ENCODE results near the gene APOBEC3G. TPM values are rescaled to one million over a fixed set of nuclear protein-coding genes. Genes with fewer than 3 reads are reported as not detected.

APOBEC3G gene
- total RNA-seq, 3 donors from 2014 or later = 5.7 to 6.2 (median 6.1) TPM

DNA sequence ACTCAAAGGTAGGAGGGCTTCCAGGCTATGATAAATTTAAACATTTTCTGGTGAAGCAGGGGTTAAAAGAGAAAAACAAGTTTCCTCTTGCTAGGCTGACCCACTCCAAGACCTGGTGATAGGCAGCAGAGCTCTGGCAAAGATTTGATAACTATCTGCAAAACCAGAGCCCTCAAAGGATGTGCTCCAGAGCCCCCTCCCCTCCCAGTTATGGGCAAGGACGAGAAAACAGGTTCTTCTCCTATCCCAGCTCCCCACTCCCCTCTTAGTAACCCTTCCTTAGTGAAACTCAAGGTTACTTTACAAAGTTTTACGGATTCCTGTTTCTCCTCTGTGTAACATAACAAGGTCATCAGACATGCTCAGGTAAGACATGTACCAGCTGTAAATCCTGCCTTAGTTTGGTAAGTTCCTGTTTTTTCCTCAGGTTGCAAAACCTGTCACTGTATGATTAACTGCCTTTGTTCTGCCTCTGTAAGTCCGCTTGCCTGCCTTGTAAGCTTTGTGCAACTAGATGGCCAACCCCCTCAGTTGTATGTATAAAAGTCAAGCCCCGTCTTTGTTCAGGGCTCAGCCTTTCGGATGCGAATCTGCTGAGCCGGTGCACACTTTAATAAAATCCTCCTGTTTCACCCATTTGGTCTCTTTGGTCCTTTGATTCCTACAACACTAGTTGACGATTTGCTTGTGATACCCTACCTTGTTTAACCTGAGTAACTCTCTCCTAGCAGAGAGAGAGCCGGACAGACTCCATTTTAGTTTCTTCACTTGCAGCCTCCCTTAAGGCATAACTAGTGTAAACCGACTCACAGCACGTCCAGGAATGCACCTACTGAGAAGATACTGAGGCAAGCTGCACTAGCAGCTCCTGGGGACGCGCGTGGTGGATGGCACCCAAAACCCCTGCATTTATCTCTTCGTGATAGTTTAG lies 33.8 kb downstream of the APOBEC3G start:
- Histone ChIP-seq H3K4me3 (no peak overlapping the region), H3K36me3 (ENCODE audit: low read depth) (no peaks in the 10 kb centered on the region), H3K9me3 (no peaks in the 10 kb centered on the region), H3K4me1 (ENCODE audit: low read depth) (no peaks in the 10 kb centered on the region)
- DNase-seq = no peak
- TF ChIP-seq, protein P1, sequence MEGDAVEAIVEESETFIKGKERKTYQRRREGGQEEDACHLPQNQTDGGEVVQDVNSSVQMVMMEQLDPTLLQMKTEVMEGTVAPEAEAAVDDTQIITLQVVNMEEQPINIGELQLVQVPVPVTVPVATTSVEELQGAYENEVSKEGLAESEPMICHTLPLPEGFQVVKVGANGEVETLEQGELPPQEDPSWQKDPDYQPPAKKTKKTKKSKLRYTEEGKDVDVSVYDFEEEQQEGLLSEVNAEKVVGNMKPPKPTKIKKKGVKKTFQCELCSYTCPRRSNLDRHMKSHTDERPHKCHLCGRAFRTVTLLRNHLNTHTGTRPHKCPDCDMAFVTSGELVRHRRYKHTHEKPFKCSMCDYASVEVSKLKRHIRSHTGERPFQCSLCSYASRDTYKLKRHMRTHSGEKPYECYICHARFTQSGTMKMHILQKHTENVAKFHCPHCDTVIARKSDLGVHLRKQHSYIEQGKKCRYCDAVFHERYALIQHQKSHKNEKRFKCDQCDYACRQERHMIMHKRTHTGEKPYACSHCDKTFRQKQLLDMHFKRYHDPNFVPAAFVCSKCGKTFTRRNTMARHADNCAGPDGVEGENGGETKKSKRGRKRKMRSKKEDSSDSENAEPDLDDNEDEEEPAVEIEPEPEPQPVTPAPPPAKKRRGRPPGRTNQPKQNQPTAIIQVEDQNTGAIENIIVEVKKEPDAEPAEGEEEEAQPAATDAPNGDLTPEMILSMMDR (IDR thresholded peaks at IDR 0.05) = no peak
- intact Hi-C loops (cut with DNase I, micrococcal nuclease) = no loop called here
- peak; percentile 15 for ATAC-seq

DNA sequence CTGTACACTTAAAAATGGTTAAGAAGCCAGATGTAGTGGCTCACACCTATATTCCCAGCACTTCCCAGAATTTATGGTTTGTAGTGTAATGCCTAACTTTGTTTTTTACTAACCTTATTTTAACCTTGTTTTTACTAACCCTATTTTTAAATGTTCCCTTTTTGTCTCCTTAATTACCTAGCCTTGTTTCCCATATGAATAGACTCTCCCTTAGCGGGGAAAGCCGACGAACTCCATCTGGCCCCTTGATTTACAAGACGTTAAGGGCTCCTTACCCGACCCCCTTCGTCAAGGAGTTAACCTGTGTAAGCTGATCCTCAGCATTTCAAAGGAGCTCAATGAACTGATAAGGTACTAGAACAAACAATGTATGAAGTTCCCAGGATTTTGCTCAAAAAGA lies 37.0 kb downstream of the APOBEC3G start:
- Histone ChIP-seq H3K4me1 (ENCODE audit: low read depth) (peaks cover 5% of the 10 kb centered on the region), H3K4me3 (no peak overlapping the region), H3K9me3 (no peaks in the 10 kb centered on the region), H3K36me3 (ENCODE audit: low read depth) (no peaks in the 10 kb centered on the region)
- DNase-seq = no peak
- TF ChIP-seq, protein P1 (IDR thresholded peaks at IDR 0.05) = no peak
- ATAC-seq = no peak
- intact Hi-C loops (cut with DNase I, micrococcal nuclease) = no loop called here

DNA sequence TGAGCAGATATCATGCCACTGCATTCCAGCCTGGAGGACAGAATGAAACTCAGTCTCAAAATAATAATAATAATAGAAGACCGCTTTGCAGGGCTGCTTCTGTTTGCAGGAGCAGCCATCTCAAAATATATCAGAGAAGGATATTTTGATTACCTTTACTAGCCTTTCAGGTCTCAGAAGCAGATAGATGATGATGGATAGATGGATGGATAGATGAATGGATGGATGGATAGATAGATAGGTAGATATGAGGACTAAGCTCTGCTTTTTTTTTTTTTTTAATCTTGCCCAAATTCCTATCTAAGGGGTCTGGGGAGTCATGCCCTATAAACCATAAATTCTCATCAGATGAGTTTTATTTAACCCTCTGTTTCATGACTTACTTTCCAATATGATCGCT lies 38.5 kb downstream of the APOBEC3G start:
- intact Hi-C loops (cut with DNase I, micrococcal nuclease) = no loop called here
- ATAC-seq (no peak), DNase-seq (no peak)
- Histone ChIP-seq H3K4me1 (ENCODE audit: low read depth) (peaks cover 5% of the 10 kb centered on the region), H3K36me3 (ENCODE audit: low read depth) (no peaks in the 10 kb centered on the region), H3K4me3 (no peak overlapping the region), H3K9me3 (no peaks in the 10 kb centered on the region)
- TF ChIP-seq, protein P1 (IDR thresholded peaks at IDR 0.05) = no peak

DNA sequence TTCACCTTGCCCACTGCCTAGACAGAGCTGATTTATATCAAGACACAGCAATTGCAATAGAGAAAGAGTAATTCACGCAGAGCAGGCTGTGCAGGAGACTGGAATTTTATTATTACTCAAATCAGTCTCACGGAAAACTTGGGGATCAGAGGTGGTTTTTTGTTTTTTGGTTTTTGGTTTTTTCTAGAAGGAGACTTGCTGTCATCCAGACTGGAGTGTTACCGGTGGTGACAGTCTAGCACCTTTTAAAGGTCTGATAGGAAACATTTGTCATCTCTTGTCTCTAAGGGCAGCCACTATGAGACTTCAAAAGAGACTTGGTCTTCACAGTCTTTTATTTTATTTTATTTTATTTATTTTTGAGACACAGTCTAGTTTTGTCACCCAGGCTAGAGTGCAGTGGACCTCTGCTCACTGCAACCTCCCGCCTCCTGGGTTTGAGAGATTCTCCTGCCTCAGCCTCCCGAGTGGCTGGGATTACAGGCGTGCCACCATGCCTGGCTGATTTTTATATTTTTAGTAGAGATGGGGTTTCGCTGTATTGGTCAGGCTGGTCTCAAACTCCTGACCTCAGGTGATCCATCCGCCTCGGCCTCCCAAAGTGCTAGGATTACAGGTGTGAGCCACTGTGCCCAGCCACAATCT lies 39.0 kb downstream of the APOBEC3G start:
- Histone ChIP-seq H3K4me3 (no peak overlapping the region), H3K36me3 (ENCODE audit: low read depth) (no peaks in the 10 kb centered on the region), H3K9me3 (no peaks in the 10 kb centered on the region), H3K4me1 (ENCODE audit: low read depth) (peaks cover 5% of the 10 kb centered on the region)
- intact Hi-C loops (cut with DNase I, micrococcal nuclease) = no loop called here
- DNase-seq = no peak
- TF ChIP-seq, protein P1 (IDR thresholded peaks at IDR 0.05) = no peak
- ATAC-seq = no peak

DNA sequence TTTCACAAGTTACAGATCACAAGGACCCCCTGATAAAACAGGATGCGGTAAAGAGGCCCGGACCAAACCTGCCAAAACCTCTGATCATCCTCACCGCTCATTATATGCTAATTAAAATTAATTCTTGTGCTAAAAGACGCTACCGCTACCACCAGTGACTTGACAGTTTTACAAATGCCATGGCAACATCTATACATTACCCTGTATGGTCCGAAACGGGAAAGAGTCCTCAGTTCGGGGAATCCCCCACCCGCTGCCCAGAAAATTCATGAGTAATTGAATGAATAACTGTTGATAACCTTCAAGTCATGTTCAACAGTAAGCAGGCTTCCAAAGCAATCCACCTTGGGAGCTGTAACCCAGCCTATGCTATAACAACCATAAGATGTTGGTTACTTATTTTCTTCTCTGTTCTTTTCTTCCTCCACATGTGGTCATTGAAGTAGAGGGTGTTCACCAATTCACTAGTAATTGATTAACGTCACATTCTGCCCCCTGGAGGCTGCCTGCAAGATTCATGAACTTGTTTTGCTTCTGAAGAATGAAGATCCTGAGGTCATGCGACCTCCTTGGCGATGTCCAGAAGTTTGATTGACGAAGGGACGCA lies 40.6 kb downstream of the APOBEC3G start:
- DNase-seq (peak in 2 of 3 donors; percentile 67 to 85), ATAC-seq (peak; percentile 81)
- intact Hi-C loops (cut with DNase I, micrococcal nuclease) = no loop called here
- no peaks in the 10 kb centered on the region for H3K9me3 ChIP-seq
- peaks cover 5% of the 10 kb centered on the region for H3K4me1 ChIP-seq (ENCODE audit: low read depth)
- H3K36me3 ChIP-seq (ENCODE audit: low read depth) = no peaks in the 10 kb centered on the region
- no peak overlapping the region for H3K4me3 ChIP-seq
- TF ChIP-seq, protein P1 (IDR thresholded peaks at IDR 0.05) = no peak
